K562 treated with DMSO at 1 percent for 24 hours (cell line): ENCODE measurements around the gene ORM2. TPM values are rescaled to one million over a fixed set of nuclear protein-coding genes. Genes with fewer than 3 reads are reported as not detected.

Experiments
- total RNA-seq: library from RNA; unstranded; fragments of 300-600 nt; gene quantifications from 2 replicates; pipeline ENCODE4 v1.2.3, GENCODE V29; 2022; ENCODE audit warnings: low read depth; ENCODE audit not compliant: insufficient read depth

ORM2 gene
- not detected in 2 replicates for total RNA-seq

DNA sequence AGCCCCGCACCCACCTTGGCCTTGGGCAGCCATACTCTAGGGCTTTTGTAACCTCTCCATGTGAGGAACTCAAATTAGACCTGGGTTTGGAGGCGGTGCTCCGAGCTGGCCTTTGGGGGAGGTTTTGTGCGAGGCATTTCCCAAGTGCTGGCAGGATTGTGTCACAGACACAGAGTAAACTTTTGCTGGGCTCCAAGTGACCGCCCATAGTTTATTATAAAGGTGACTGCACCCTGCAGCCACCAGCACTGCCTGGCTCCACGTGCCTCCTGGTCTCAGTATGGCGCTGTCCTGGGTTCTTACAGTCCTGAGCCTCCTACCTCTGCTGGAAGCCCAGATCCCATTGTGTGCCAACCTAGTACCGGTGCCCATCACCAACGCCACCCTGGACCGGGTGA, at the start of gene ORM2:
Gene ORM2, plus strand, starts transcription at position 245 of the 398 bp plus-strand sequence. Its CDS starts 36 bp downstream, at position 281.

DNA sequence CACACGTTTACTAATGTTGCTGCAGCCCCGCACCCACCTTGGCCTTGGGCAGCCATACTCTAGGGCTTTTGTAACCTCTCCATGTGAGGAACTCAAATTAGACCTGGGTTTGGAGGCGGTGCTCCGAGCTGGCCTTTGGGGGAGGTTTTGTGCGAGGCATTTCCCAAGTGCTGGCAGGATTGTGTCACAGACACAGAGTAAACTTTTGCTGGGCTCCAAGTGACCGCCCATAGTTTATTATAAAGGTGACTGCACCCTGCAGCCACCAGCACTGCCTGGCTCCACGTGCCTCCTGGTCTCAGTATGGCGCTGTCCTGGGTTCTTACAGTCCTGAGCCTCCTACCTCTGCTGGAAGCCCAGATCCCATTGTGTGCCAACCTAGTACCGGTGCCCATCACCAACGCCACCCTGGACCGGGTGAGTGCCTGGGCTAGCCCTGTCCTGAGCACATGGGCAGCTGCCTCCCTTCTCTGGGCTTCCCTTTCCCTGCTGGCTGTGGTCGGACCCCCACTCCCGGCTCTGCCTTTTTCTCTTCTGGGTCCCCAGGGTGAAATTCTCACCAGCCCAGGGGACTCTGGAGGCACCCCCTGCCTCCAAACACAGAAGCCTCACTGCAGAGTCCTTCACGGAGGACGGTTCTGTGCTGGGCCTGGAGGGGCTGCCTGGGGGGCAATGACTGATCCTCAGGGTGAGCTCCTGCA, 6.7 kb upstream of the ORM2 start, which contains the start of gene ORM1:
Gene ORM1, plus strand, starts transcription at position 268 of the 701 bp plus-strand sequence. Its CDS starts 36 bp downstream, at position 304.

Other genes starting within 250 kb of the ORM2 start
- gene KIF12, start 230.6 kb upstream of the ORM2 start, total RNA-seq, result not detected in 2 replicates
- gene COL27A1, start 174.3 kb upstream of the ORM2 start, total RNA-seq, result not detected in 2 replicates
- not detected in 2 replicates for gene ORM1, start 6.8 kb upstream of the ORM2 start, total RNA-seq
- 32.4 and 46.4 TPM in 2 replicates for gene AKNA, start 58.1 kb downstream of the ORM2 start, total RNA-seq
- 20.2 and 22.7 TPM in 2 replicates for gene WHRN, start 175.6 kb downstream of the ORM2 start, total RNA-seq